Measurements from ENCODE around the gene KIF18B.

KIF18B gene

GRCh38 chr17:44935116-44935515 is 12.5 kb downstream of the KIF18B start:
- no peak for DNase-seq (ENCODE audit: low read depth)

- DNase-seq (ENCODE audit: low read depth): no peak
Measured at GRCh38 chr17:44934745-44935105, 12.8 kb downstream of the KIF18B start.

- DNase-seq (ENCODE audit: low read depth): no peak
Measured at GRCh38 chr17:44933824-44934744, 13.5 kb downstream of the KIF18B start.

- no peak for DNase-seq (ENCODE audit: low read depth)
Measured at GRCh38 chr17:44932787-44933097, 14.8 kb downstream of the KIF18B start.

GRCh38 chr17:44932096-44932786 is 15.3 kb downstream of the KIF18B start:
- DNase-seq (ENCODE audit: low read depth): no peak

- DNase-seq (ENCODE audit: low read depth): no peak
Measured at GRCh38 chr17:44931376-44931775, 16.2 kb downstream of the KIF18B start.

- no peak for DNase-seq (ENCODE audit: low read depth)
Measured at GRCh38 chr17:44930667-44931066, 16.9 kb downstream of the KIF18B start.

- DNase-seq (ENCODE audit: low read depth): no peak
Measured at GRCh38 chr17:44928950-44929720, 18.4 kb downstream of the KIF18B start.

- DNase-seq (ENCODE audit: low read depth): no peak
Measured at GRCh38 chr17:44928136-44928535, 19.4 kb downstream of the KIF18B start.

- no peak for DNase-seq (ENCODE audit: low read depth)
Measured at GRCh38 chr17:44927696-44928095, 19.9 kb downstream of the KIF18B start.

GRCh38 chr17:44926821-44927525 is 20.6 kb downstream of the KIF18B start:
- DNase-seq (ENCODE audit: low read depth): no peak

- no peak for DNase-seq (ENCODE audit: low read depth)
Measured at GRCh38 chr17:44925731-44926697, 21.6 kb downstream of the KIF18B start.

- no peak for DNase-seq (ENCODE audit: low read depth)
Measured at GRCh38 chr17:44924107-44924544, 23.4 kb downstream of the KIF18B start.

GRCh38 chr17:44922746-44923470 is 24.7 kb downstream of the KIF18B start:
- DNase-seq (ENCODE audit: low read depth): no peak

GRCh38 chr17:44922136-44922535 is 25.4 kb downstream of the KIF18B start:
- DNase-seq (ENCODE audit: low read depth): no peak

GRCh38 chr17:44921122-44921882 is 26.3 kb downstream of the KIF18B start:
- DNase-seq (ENCODE audit: low read depth): no peak

GRCh38 chr17:44920565-44920940 is 27.0 kb downstream of the KIF18B start:
- DNase-seq (ENCODE audit: low read depth): no peak

- peak; percentile 23 for DNase-seq (ENCODE audit: low read depth)
Measured at GRCh38 chr17:44919885-44920564, 27.5 kb downstream of the KIF18B start.

GRCh38 chr17:44919411-44919810 is 28.2 kb downstream of the KIF18B start:
- DNase-seq (ENCODE audit: low read depth): no peak
